ENCODE results near the gene MORC2.

The MORC2 gene

GRCh38 chr22:30876915-30877553 lies 91.5 kb downstream of the MORC2 start:
- no peaks in the 10 kb centered on the region for H3K27me3 ChIP-seq
- no peaks in the 10 kb centered on the region for H3K36me3 ChIP-seq
- H3K4me1 ChIP-seq (ENCODE audit: control insufficient read depth in 1 of 2, insufficient read depth in 1 of 2, low read depth in 1 of 2, low read length in 1 of 2): no peaks in the 10 kb centered on the region
- H3K4me3 ChIP-seq (ENCODE audit: low read depth in 1 of 2, low read length in 1 of 2): no peak overlapping the region
- H3K27ac ChIP-seq: no peak overlapping the region
- TF ChIP-seq CTCF (IDR thresholded peaks at IDR 0.05): no peak
- no peaks in the 10 kb centered on the region for H3K9me3 ChIP-seq

- Histone ChIP-seq H3K9me3 (no peaks in the 10 kb centered on the region), H3K36me3 (no peaks in the 10 kb centered on the region), H3K27me3 (no peaks in the 10 kb centered on the region), H3K4me1 (ENCODE audit: control insufficient read depth in 1 of 2, insufficient read depth in 1 of 2, low read depth in 1 of 2, low read length in 1 of 2) (no peaks in the 10 kb centered on the region), H3K27ac (no peak overlapping the region), H3K4me3 (ENCODE audit: low read depth in 1 of 2, low read length in 1 of 2) (no peak overlapping the region)
- no peak for TF ChIP-seq CTCF (IDR thresholded peaks at IDR 0.05)
Measured at GRCh38 chr22:30876221-30876751, 92.3 kb downstream of the MORC2 start.

- TF ChIP-seq CTCF (IDR thresholded peaks at IDR 0.05): no peak
- Histone ChIP-seq H3K4me3 (ENCODE audit: low read depth in 1 of 2, low read length in 1 of 2) (no peak overlapping the region), H3K4me1 (ENCODE audit: control insufficient read depth in 1 of 2, insufficient read depth in 1 of 2, low read depth in 1 of 2, low read length in 1 of 2) (no peaks in the 10 kb centered on the region), H3K36me3 (no peaks in the 10 kb centered on the region), H3K9me3 (no peaks in the 10 kb centered on the region), H3K27ac (no peak overlapping the region), H3K27me3 (no peaks in the 10 kb centered on the region)
Measured at GRCh38 chr22:30875481-30876215, 92.9 kb downstream of the MORC2 start.

Measured in neutrophil (primary cell).